CD4-positive, alpha-beta T cell (primary cell): ENCODE data around the gene AKR1D1. TPM values are rescaled to one million over a fixed set of nuclear protein-coding genes. Genes with fewer than 3 reads are reported as not detected.

ENCODE experiments used
- ATAC-seq: fragments of 200-7000 bp; cut with Tn5 transposase; one replicate; pipeline ENCODE4 v1.10.0; 2022; ENCODE audit warnings: mild to moderate bottlenecking; ENCODE audit not compliant: poor library complexity
- CTCF ChIA-PET: fragments of 350-600 bp; sonication (Branson Sonifier 250); formaldehyde crosslinking; loops from one replicate; lab custom pipeline; 2021; ENCODE audit warnings: antibody characterized with exemption, inconsistent platforms; lab: Charles Lee
- POLR2A ChIA-PET: fragments of 350-600 bp; sonication (Branson Sonifier 250); formaldehyde crosslinking; loops from one replicate; lab custom pipeline; 2021; ENCODE audit warnings: antibody characterized with exemption, inconsistent platforms; lab: Charles Lee
- DNase-seq, 14 experiments: peaks; one replicate each; pipeline ENCODE4 v3.0.0-alpha.2; 2013 to 2020; ENCODE audit warnings: mixed read lengths in 2 of 14
- H3K27ac ChIP-seq, 2 donors: one replicate each; pipeline versions ENCODE4 v1.5.1 to v1.7.0; 2013; ENCODE audit warnings: low read length in 2 of 2, low read depth in 1 of 2, mild to moderate bottlenecking in 1 of 2
- H3K27me3 ChIP-seq, 2 experiments: 1 replicate in 1 of 2; 2 replicates in 1 of 2; pipeline versions ENCODE4 v1.6.1 to v1.7.0; 2013; ENCODE audit warnings: low read length in 2 of 2, control low read depth in 1 of 2, mild to moderate bottlenecking in 1 of 2, moderate library complexity in 1 of 2; ENCODE audit not compliant: insufficient read depth in 2 of 2, control insufficient read depth in 1 of 2
- H3K36me3 ChIP-seq: one replicate; pipeline ENCODE4 v1.6.1; 2013; ENCODE audit warnings: low read length, control low read depth; ENCODE audit not compliant: insufficient read depth
- H3K4me1 ChIP-seq: one replicate; pipeline ENCODE4 v1.6.1; 2013; ENCODE audit warnings: low read length, control low read depth; ENCODE audit not compliant: insufficient read depth
- H3K4me3 ChIP-seq: one replicate; pipeline ENCODE4 v1.5.1; 2013; ENCODE audit warnings: mild to moderate bottlenecking, low read length, moderate library complexity
- H3K9me3 ChIP-seq, 2 experiments: 1 replicate in 1 of 2; 2 replicates in 1 of 2; pipeline versions ENCODE4 v1.6.1 to v1.7.0; 2013; ENCODE audit warnings: low read length in 2 of 2, mild to moderate bottlenecking in 2 of 2, control low read depth in 1 of 2, moderate library complexity in 1 of 2; ENCODE audit not compliant: control insufficient read depth in 1 of 2, insufficient read depth in 1 of 2
- H3K27ac Mint-ChIP-seq: one replicate; pipeline ENCODE4 v1.8.0; 2020; ENCODE audit warnings: mixed read lengths
- H3K27me3 Mint-ChIP-seq: one replicate; pipeline ENCODE4 v1.8.0; 2021; ENCODE audit warnings: mixed read lengths
- H3K36me3 Mint-ChIP-seq: one replicate; pipeline ENCODE4 v1.8.0; 2021; ENCODE audit warnings: low read depth, mixed read lengths
- H3K4me1 Mint-ChIP-seq: one replicate; pipeline ENCODE4 v1.8.0; 2021; ENCODE audit warnings: low read depth, mixed read lengths
- H3K4me3 Mint-ChIP-seq: one replicate; pipeline ENCODE4 v1.8.0; 2020; ENCODE audit warnings: mild to moderate bottlenecking, mixed read lengths
- H3K9me3 Mint-ChIP-seq: one replicate; pipeline ENCODE4 v1.8.0; 2020; ENCODE audit warnings: mixed read lengths
- intact Hi-C, 2 experiments: fragments of 100-400 bp; cut with DNase I in 1 of 2; cut with micrococcal nuclease in 1 of 2; formaldehyde crosslinking; loops; one replicate each; pipeline versions ENCODE4 v1.15.1 to v1.9.0; 2023 to 2025; cut with DNase I, micrococcal nuclease
- total RNA-seq, 174 experiments: library from RNA in 2 of 174; stranded (reverse) in 2 of 174; gene quantifications; one replicate each; pipeline ENCODE4 v1.2.3 and lab custom pipeline; 2021 to 2026
- TF ChIP-seq, protein P1 (sequence below): fragments of 200-600 bp; IDR thresholded peaks from one replicate; pipeline ENCODE4 v1.8.0; 2022; ENCODE audit warnings: antibody characterized with exemption, mild to moderate bottlenecking

The AKR1D1 gene
- total RNA-seq, 2 experiments from 2014 or later, result not detected

DNA sequence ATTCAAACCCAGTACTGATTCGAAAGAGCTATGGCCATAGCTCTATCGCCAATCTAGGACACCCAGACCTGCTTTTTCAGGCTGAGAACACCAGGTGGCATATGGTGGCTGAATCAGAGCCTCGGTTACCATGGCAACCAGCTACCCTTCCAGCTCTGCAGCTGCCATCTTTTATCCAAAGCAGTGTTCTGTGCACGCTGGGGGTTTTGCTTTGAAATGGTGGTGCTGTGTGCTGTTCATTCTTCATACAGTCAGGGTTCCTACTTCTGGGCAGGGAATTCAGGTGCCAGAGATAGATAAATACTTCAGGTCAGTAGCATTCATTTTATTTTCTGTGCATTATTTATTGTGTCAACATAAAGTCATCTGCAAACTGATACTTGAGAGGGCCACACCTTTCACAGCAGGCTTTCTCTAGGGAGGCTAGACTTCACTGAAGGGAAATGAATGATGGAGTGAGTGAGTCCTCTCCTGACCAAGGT, 85.4 kb downstream of the AKR1D1 start:
- CTCF ChIA-PET, result interaction anchor here (1.1 to 2.3 kb wide), 2 partner anchors 258 to 577 kb away, joined by 3 to 15 read pairs; no protein-coding TSS in a partner anchor
- no peak overlapping the region for H3K27ac Mint-ChIP-seq
- no peak overlapping the region for H3K4me3 ChIP-seq
- H3K27ac ChIP-seq, result no peak overlapping the region
- DNase-seq (peak; percentile 51 to 94 (median 64)), ATAC-seq (peak; percentile 100)
- intact Hi-C loops, result loop anchor here (1.0 to 2.0 kb wide), 5 partner anchors 258 to 703 kb away; partner anchors contain the start of gene TRIM24 (in 1 of the 2)
- peaks cover 6 to 12% of the 10 kb centered on the region in 2 experiments for H3K9me3 ChIP-seq
- peaks cover 6% of the 10 kb centered on the region for H3K9me3 Mint-ChIP-seq
- no peaks in the 10 kb centered on the region for H3K4me1 ChIP-seq
- peaks cover 4% of the 10 kb centered on the region for H3K36me3 Mint-ChIP-seq
- no peaks in the 10 kb centered on the region for H3K27me3 ChIP-seq
- H3K36me3 ChIP-seq, result no peaks in the 10 kb centered on the region
- H3K4me3 Mint-ChIP-seq, result no peak overlapping the region
- no peaks in the 10 kb centered on the region for H3K4me1 Mint-ChIP-seq
- POLR2A ChIA-PET, result interaction anchor here (1.1 kb wide), 1 partner anchor 577 kb away, joined by 11 read pairs; no protein-coding TSS in a partner anchor
- TF ChIP-seq, protein P1, sequence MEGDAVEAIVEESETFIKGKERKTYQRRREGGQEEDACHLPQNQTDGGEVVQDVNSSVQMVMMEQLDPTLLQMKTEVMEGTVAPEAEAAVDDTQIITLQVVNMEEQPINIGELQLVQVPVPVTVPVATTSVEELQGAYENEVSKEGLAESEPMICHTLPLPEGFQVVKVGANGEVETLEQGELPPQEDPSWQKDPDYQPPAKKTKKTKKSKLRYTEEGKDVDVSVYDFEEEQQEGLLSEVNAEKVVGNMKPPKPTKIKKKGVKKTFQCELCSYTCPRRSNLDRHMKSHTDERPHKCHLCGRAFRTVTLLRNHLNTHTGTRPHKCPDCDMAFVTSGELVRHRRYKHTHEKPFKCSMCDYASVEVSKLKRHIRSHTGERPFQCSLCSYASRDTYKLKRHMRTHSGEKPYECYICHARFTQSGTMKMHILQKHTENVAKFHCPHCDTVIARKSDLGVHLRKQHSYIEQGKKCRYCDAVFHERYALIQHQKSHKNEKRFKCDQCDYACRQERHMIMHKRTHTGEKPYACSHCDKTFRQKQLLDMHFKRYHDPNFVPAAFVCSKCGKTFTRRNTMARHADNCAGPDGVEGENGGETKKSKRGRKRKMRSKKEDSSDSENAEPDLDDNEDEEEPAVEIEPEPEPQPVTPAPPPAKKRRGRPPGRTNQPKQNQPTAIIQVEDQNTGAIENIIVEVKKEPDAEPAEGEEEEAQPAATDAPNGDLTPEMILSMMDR, result peak; percentile 70
- H3K27me3 Mint-ChIP-seq, result peaks cover 3% of the 10 kb centered on the region

DNA sequence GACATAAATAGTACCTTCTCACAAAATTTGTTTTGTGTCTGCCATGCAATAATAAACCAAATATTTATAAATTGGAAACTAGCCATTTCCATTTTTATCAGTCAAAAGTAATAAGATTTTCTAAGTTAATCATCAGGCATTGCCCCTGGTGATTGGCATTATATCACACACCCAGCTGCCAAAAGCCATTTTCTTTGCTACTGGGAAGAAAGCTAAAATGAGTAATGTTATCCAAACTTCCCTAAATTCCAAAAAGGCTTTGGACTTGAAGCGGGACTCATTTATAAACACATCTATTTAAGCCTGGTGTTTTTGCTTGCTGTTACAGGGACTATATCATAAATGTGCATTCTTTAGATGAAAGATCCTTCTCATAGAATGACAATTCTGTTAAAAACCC, 86.0 kb downstream of the AKR1D1 start:
- H3K36me3 Mint-ChIP-seq, result peaks cover 4% of the 10 kb centered on the region
- H3K27ac Mint-ChIP-seq, result no peak overlapping the region
- CTCF ChIA-PET, result interaction anchor here (1.1 to 2.3 kb wide), 2 partner anchors 258 to 577 kb away, joined by 3 to 15 read pairs; no protein-coding TSS in a partner anchor
- Histone ChIP-seq H3K4me1 (no peaks in the 10 kb centered on the region), H3K36me3 (no peaks in the 10 kb centered on the region), H3K9me3 (peaks cover 10 to 12% of the 10 kb centered on the region in 2 experiments), H3K27ac (no peak overlapping the region), H3K4me3 (no peak overlapping the region), H3K27me3 (peaks cover 2 to 3% of the 10 kb centered on the region in 2 experiments)
- POLR2A ChIA-PET, result interaction anchor here (1.1 kb wide), 1 partner anchor 577 kb away, joined by 11 read pairs; no protein-coding TSS in a partner anchor
- no peaks in the 10 kb centered on the region for H3K4me1 Mint-ChIP-seq
- peaks cover 6% of the 10 kb centered on the region for H3K27me3 Mint-ChIP-seq
- TF ChIP-seq, protein P1, result no peak
- H3K4me3 Mint-ChIP-seq, result no peak overlapping the region
- no peak for ATAC-seq
- peaks cover 6% of the 10 kb centered on the region for H3K9me3 Mint-ChIP-seq
- intact Hi-C loops, result loop anchor here in 1 of 2 experiments (2.0 kb wide), 1 partner anchor 299 kb away; the partner anchor contains the start of gene TRIM24
- no peak for DNase-seq

DNA sequence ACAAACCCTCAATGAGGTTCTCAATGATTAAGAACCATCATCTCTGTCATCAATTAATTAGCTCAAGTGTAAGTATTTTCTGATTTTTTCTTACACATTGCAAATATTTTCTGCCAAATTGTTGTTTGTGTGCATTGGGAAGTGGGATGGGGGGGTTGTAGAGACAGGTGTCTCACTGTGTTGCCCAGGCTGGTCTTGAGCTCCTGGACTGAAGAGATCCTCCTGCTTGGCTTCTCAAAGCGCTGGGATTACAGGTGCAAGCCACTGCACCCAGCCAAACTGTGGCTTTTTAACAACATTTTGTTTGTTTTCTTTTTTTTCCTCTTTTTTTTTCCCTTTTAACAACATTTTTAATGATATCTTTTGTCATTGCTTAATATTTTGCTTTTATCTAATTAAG, 87.5 kb downstream of the AKR1D1 start:
- ATAC-seq, result no peak
- H3K4me1 ChIP-seq, result no peaks in the 10 kb centered on the region
- H3K9me3 ChIP-seq, result peaks cover 10 to 12% of the 10 kb centered on the region in 2 experiments
- DNase-seq, result no peak
- no peak overlapping the region for H3K4me3 ChIP-seq
- ChIA-PET POLR2A (no interaction called here), CTCF (interaction anchor here (1.3 kb wide), 1 partner anchor 575 kb away, joined by 3 read pairs; no protein-coding TSS in a partner anchor)
- no peak overlapping the region for H3K27ac ChIP-seq
- intact Hi-C loops, result loop anchor here in 1 of 2 experiments (2.0 kb wide), 1 partner anchor 297 kb away; the partner anchor contains the start of gene TRIM24
- H3K27me3 ChIP-seq, result peaks cover 4 to 9% of the 10 kb centered on the region in 2 experiments
- peaks cover 6% of the 10 kb centered on the region for H3K9me3 Mint-ChIP-seq
- TF ChIP-seq, protein P1, result no peak
- no peak overlapping the region for H3K27ac Mint-ChIP-seq
- no peaks in the 10 kb centered on the region for H3K4me1 Mint-ChIP-seq
- peaks cover 4% of the 10 kb centered on the region for H3K36me3 Mint-ChIP-seq
- no peaks in the 10 kb centered on the region for H3K36me3 ChIP-seq
- H3K27me3 Mint-ChIP-seq, result peaks cover 15% of the 10 kb centered on the region
- H3K4me3 Mint-ChIP-seq, result no peak overlapping the region
